HG02678 (cell line): ENCODE results near the gene ISCA2.

ENCODE experiments used
- ATAC-seq: cut with Tn5 transposase; IDR thresholded peaks from one replicate; pipeline ENCODE4 v1.9.1; 2021; ENCODE audit warnings: mild to moderate bottlenecking, moderate library complexity; ENCODE audit not compliant: unreplicated experiment

ISCA2 gene

GRCh38 chr14:74507840-74508239, 14.3 kb downstream of the ISCA2 start:
- ATAC-seq = no peak

GRCh38 chr14:74508292-74508731, 14.7 kb downstream of the ISCA2 start:
- no peak for ATAC-seq

- no peak for ATAC-seq
These were observed 15.4 kb downstream of the ISCA2 start for GRCh38 chr14:74508844-74509428.

GRCh38 chr14:74509587-74510222, 16.1 kb downstream of the ISCA2 start:
- ATAC-seq = no peak

- no peak for ATAC-seq
These were observed 16.8 kb downstream of the ISCA2 start for GRCh38 chr14:74510223-74510931.

GRCh38 chr14:74510959-74511409, 17.4 kb downstream of the ISCA2 start:
- ATAC-seq = no peak

DNA sequence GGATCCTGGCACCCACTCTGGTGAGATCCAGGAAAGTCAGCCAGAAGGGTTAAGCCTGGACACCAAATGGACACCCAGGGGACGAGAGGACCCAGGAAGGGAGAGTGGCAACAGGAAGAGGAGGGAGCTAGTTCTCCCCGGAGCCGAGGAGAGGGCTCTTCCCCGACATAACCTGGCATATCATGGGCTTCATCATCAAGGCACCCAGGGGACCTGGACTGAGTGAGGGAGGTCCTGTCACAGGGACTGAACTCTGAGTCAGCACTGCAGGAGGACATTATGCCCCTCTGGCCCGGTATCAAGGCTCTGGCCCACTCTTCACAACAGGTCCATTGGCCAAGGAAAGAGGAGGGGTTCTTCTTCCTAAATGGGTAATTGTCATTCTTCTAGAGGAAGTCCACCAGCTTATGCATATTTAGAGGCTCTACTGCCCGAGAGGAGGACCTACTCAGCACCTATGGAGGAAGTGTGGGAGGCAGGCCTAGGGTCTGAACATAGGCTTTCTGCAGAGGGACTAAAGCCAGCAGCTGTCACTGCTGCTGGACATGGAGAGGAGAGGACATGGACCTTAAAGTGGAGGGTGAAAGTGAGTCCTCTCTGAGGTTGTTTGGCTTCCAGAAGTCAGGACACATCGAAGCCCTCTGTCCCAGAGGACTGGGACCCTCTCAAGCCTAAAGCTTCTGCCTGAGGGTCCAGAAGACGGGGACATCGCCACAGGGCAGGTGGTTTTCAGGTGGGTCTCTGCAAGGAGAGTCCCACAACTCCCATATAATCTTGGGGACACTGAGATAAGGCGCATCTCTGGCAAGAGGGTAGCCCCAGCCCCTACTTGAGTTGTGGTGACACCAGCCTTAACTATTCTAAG, 18.6 kb downstream of the ISCA2 start:
- no peak for ATAC-seq

DNA sequence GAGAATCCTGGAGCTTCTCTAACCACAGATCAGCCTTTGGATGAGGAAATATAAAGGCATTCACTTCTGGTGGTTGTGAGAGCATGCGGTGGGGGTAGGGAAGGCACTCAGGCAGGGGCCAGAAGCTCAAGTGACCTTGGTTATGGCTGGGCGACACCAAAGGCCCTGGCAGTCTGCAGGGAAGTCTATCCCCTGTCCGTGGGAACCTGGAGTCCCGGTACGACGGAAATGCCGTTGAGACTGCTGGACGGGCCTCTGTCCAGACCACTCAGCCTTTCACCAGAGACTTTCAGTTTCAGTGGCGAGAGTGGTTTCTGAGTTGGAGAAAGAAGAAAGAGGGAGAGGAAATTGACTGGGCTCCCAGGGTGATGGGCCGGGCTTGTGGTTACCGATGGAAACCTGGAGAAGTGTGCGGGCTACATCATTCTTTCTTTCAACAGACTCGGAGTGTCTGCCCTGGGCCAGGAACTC, 20.9 kb downstream of the ISCA2 start:
- ATAC-seq = no peak

- no peak for ATAC-seq
These were observed 22.4 kb downstream of the ISCA2 start for GRCh38 chr14:74515891-74516412.

- no peak for ATAC-seq
These were observed 23.0 kb downstream of the ISCA2 start for GRCh38 chr14:74516451-74517160.

DNA sequence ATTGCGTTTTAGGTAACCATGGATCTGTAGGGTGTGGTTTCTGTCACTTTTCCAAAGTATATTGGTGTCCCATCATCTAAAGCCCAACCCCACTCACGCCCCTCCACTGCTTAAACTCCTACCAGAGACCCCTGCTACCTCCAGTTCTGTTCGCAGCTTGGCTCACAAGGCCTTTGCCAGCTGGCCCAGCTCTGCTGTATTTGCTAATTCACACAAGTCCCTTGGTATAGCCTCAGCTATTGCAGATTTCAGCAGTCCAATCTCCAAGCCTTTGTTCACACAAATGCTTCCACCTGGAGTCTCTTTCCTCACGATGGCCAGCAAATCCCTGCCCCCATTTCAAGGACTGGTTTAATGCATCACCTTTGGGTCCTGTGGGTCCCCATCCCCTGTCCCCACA, 24.2 kb downstream of the ISCA2 start:
- no peak for ATAC-seq

DNA sequence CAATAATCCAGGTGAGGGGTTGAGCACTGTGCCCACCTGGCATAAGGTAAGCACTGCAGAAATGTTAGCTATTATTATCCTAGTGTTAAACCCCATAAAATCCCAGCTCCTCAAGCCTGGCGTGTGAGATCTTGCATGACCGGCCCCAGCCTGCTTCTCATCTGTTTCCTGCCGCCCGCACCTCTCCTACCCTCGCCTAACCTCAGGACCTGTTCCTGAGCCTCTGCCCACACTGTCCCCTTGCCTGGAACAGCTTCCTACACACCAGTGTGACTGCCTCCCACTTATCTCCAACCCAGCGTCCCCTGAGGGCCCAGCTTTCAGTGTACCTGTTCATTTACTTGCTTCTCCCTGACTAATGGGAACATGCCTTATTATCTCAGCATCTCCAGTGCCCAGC, 24.7 kb downstream of the ISCA2 start:
- ATAC-seq = no peak

DNA sequence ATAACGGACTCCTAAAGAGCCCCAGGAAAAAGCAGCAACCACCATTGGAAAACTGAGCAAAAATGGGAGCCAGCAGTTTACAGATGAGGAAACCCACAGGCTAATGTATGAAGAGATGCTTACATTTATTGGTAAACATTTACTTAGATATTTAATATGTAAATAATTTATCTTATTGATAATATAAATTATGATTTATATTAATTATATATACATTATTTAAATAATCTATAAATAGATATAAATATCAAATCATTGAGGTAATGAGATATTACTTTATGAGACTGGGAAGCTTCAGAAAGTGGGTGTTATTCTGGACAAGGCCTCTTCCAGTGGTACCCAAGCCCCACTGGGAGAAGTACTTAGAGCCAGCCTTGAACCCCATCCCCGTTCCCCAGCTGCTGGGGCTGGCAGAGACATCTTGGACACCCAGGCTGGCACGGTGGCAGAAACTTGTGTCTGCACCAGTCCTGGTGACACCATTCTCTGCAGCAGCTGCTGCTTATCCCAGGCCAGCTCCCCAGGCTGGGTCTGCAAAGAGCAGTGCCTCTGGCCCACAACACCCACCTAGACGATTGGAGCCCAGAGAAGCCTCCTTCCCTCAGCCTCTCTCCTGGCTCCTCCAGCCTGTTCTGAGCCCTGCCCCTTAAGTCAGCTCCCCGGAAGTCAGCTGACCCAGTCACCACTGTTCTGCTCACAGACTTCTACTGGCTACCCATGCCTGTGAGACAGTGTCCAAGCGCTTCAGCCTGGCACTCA, 25.9 kb downstream of the ISCA2 start:
- ATAC-seq = no peak

- no peak for ATAC-seq
These were observed 28.2 kb downstream of the ISCA2 start for GRCh38 chr14:74521756-74522155.

DNA sequence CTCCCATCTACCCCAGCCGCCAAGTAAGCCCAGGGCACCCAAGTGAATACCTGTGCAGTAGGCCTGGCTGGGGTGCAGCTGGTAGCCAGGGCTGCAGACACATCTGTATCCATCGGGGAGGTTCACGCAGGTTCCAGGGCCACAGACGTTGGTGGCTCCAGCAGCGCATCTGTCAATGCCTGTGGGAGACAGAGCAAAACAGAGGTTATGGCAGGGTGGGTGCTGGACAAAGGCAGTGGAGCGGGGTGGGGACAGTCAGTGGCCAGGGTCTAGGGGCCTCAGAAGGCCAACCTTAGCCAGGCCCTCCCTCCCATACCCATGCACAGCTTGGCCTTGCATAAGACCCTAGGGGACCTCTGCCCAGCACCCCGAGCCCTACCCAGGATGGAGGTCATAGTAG, 29.2 kb downstream of the ISCA2 start:
- no peak for ATAC-seq

- no peak for ATAC-seq
These were observed 30.7 kb downstream of the ISCA2 start for GRCh38 chr14:74524076-74524811.

DNA sequence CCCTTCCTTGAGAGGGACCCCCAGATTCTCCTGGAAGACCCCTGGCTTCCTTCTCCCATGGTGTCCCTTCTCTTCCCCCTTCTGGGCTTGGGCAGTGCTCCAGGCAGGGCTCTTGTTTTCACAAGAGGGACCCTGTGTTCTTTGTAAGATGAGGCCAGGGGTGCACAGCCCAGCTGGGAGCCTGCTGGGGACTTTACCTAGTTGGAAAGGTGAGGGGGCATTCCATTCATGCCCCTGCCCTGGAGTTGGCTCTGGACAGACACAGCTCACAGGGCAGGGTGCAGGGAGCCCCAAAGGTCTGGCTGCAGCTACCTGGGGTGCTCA, 31.2 kb downstream of the ISCA2 start:
- ATAC-seq = no peak

DNA sequence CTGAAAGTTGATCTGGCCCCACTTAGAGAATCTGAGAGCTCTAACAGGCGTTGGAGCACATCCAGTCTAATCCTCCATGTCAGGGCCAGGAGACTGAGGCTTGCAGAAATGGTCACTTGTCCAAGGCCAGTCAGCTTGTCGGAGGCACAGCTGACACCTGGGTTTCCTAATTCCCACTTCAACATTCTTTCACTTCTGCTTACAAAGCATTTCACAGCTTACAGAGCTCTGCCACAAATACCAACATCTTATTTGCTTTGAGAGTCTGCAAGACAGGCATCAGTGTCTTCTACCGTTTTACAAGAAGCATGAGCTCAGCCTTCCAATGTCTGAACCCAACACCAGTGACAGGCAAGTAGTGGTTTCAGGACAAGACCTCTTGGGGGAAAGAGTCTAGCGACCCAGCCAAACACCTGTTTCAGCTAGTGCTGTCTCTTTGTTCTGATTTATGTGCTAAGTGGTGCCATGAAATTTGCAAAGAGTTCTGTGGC, 31.8 kb downstream of the ISCA2 start:
- ATAC-seq = no peak
